ENCODE data around the gene SLC25A18.
A peak's percentile ranks its signal among the peaks of the same experiment; 100 is the strongest.
"Not testable (repeated sequence)": the region's sequence is repeated elsewhere in the genome, so short reads cannot be mapped to it uniquely, and the experiment has no call there.

Gene SLC25A18

GRCh38 chr22:17607891-17608521 is 44.7 kb downstream of the SLC25A18 start:
- no peak for DNase-seq (ENCODE audit: low spot score)

GRCh38 chr22:17612057-17612456 is 48.8 kb downstream of the SLC25A18 start:
- DNase-seq (ENCODE audit: low spot score), result no peak

- no peak for DNase-seq (ENCODE audit: low spot score)
Observed at GRCh38 chr22:17613280-17613679, 50.0 kb downstream of the SLC25A18 start.

- no peak for DNase-seq (ENCODE audit: low spot score)
Observed at GRCh38 chr22:17627961-17628405, 64.7 kb downstream of the SLC25A18 start.

GRCh38 chr22:17628406-17629172 is 65.3 kb downstream of the SLC25A18 start, which contains the start of gene ATP6V1E1:
Gene ATP6V1E1, minus strand, starts transcription at chr22:17628749. Its CDS starts 114 bp downstream, at chr22:17628635.
- peak; percentile 98 for DNase-seq (ENCODE audit: low spot score)

- DNase-seq (ENCODE audit: low spot score), result no peak
Observed at GRCh38 chr22:17629173-17629489, 65.8 kb downstream of the SLC25A18 start.

- no peak for DNase-seq (ENCODE audit: low spot score)
Observed at GRCh38 chr22:17629641-17630040, 66.3 kb downstream of the SLC25A18 start.

GRCh38 chr22:17631076-17631565 is 67.8 kb downstream of the SLC25A18 start:
- no peak for DNase-seq (ENCODE audit: low spot score)

GRCh38 chr22:17633217-17633997 is 70.1 kb downstream of the SLC25A18 start:
- peak; percentile 58 for DNase-seq (ENCODE audit: low spot score)

- DNase-seq (ENCODE audit: low spot score), result no peak
Observed at GRCh38 chr22:17633998-17634323, 70.7 kb downstream of the SLC25A18 start.

GRCh38 chr22:17634696-17635095 is 71.4 kb downstream of the SLC25A18 start:
- no peak for DNase-seq (ENCODE audit: low spot score)

GRCh38 chr22:17636850-17637249 is 73.6 kb downstream of the SLC25A18 start:
- DNase-seq (ENCODE audit: low spot score), result not testable (repeated sequence)

GRCh38 chr22:17637490-17638181 is 74.3 kb downstream of the SLC25A18 start:
- no peak for DNase-seq (ENCODE audit: low spot score)

- no peak for DNase-seq (ENCODE audit: low spot score)
Observed at GRCh38 chr22:17638182-17638431, 74.8 kb downstream of the SLC25A18 start.

GRCh38 chr22:17638432-17639246 is 75.3 kb downstream of the SLC25A18 start, which contains the start of gene BCL2L13:
Gene BCL2L13, plus strand, starts transcription at chr22:17638757. Its CDS starts 16,955 bp downstream, at chr22:17655712.
- peak; percentile 91 for DNase-seq (ENCODE audit: low spot score)

- peak; percentile 67 for DNase-seq (ENCODE audit: low spot score)
Observed at GRCh38 chr22:17639247-17639741, 76.0 kb downstream of the SLC25A18 start.
